GM19351 (cell line): ENCODE results near the gene SPAG16.
A peak's percentile ranks its signal among the peaks of the same experiment; 100 is the strongest.
"Not testable (repeated sequence)": the region's sequence is repeated elsewhere in the genome, so short reads cannot be mapped to it uniquely, and the experiment has no call there.

Experiments used
- ATAC-seq: cut with Tn5 transposase; IDR thresholded peaks from one replicate; pipeline ENCODE4 v1.9.1; 2021; ENCODE audit warnings: mild to moderate bottlenecking, moderate library complexity; ENCODE audit not compliant: unreplicated experiment

The SPAG16 gene

GRCh38 chr2:213688133-213688532 lies 403.9 kb downstream of the SPAG16 start:
- no peak for ATAC-seq

GRCh38 chr2:213688825-213689224 lies 404.6 kb downstream of the SPAG16 start:
- not testable (repeated sequence) for ATAC-seq

GRCh38 chr2:213689585-213689984 lies 405.3 kb downstream of the SPAG16 start:
- no peak for ATAC-seq

GRCh38 chr2:213691351-213691750 lies 407.1 kb downstream of the SPAG16 start:
- ATAC-seq = no peak

GRCh38 chr2:213696442-213696841 lies 412.2 kb downstream of the SPAG16 start:
- peak; percentile 75 for ATAC-seq

- not testable (repeated sequence) for ATAC-seq
Measured at GRCh38 chr2:213701365-213701764, 417.1 kb downstream of the SPAG16 start.

- ATAC-seq = no peak
Measured at GRCh38 chr2:213703406-213704098, 419.3 kb downstream of the SPAG16 start.

- no peak for ATAC-seq
Measured at GRCh38 chr2:213710164-213710563, 425.9 kb downstream of the SPAG16 start.

- not testable (repeated sequence) for ATAC-seq
Measured at GRCh38 chr2:213718411-213718810, 434.1 kb downstream of the SPAG16 start.

- no peak for ATAC-seq
Measured at GRCh38 chr2:213722565-213722964, 438.3 kb downstream of the SPAG16 start.

- no peak for ATAC-seq
Measured at GRCh38 chr2:213723041-213723560, 438.8 kb downstream of the SPAG16 start.

GRCh38 chr2:213723707-213724106 lies 439.4 kb downstream of the SPAG16 start:
- ATAC-seq = no peak

- ATAC-seq = no peak
Measured at GRCh38 chr2:213726101-213726500, 441.8 kb downstream of the SPAG16 start.

GRCh38 chr2:213733893-213734292 lies 449.6 kb downstream of the SPAG16 start:
- ATAC-seq = peak; percentile 93

GRCh38 chr2:213740453-213740852 lies 456.2 kb downstream of the SPAG16 start:
- ATAC-seq = peak; percentile 90

- ATAC-seq = peak; percentile 95
Measured at GRCh38 chr2:213751446-213751845, 467.2 kb downstream of the SPAG16 start.

- ATAC-seq = no peak
Measured at GRCh38 chr2:213752575-213752974, 468.3 kb downstream of the SPAG16 start.

GRCh38 chr2:213757525-213757924 lies 473.3 kb downstream of the SPAG16 start:
- no peak for ATAC-seq

GRCh38 chr2:213763354-213763753 lies 479.1 kb downstream of the SPAG16 start:
- no peak for ATAC-seq

- no peak for ATAC-seq
Measured at GRCh38 chr2:213763963-213764362, 479.7 kb downstream of the SPAG16 start.

GRCh38 chr2:213764849-213765248 lies 480.6 kb downstream of the SPAG16 start:
- no peak for ATAC-seq

- ATAC-seq = peak; percentile 44
Measured at GRCh38 chr2:213766062-213766461, 481.8 kb downstream of the SPAG16 start.

- ATAC-seq = peak; percentile 94
Measured at GRCh38 chr2:213766465-213766901, 482.2 kb downstream of the SPAG16 start.
